Keratinocyte (primary cell): ENCODE data around the gene WDR76. TPM values are rescaled to one million over a fixed set of nuclear protein-coding genes. Genes with fewer than 3 reads are reported as not detected.

Experiments
- DNase-seq: peaks from one replicate; pipeline ENCODE4 v3.0.0-alpha.2; 2011; ENCODE audit warnings: low read depth, missing footprints, low spot score
- FAIRE-seq: peaks from 2 replicates; lab custom pipeline; 2011; peaks lifted over from hg19 to GRCh38; lab: Jason Lieb, UNC
- H2AFZ ChIP-seq: 2 replicates; pipeline ENCODE4 v1.6.0; 2012; ENCODE audit warnings: low read length, control low read depth, inconsistent platforms; ENCODE audit not compliant: control insufficient read depth
- H3K27ac ChIP-seq: 2 replicates; pipeline ENCODE4 v1.5.1; 2011; ENCODE audit warnings: low read length; ENCODE audit not compliant: control insufficient read depth, insufficient read depth
- H3K27me3 ChIP-seq: 3 replicates; pipeline ENCODE4 v1.6.0; 2011; ENCODE audit warnings: low read length; ENCODE audit not compliant: control insufficient read depth, insufficient read depth; ENCODE audit errors: extremely low read depth
- H3K36me3 ChIP-seq, 2 experiments: 2 replicates in 1 of 2; 3 replicates in 1 of 2; pipeline ENCODE4 v1.5.1; 2011; ENCODE audit warnings: low read length in 2 of 2, mild to moderate bottlenecking in 1 of 2; ENCODE audit not compliant: control insufficient read depth in 2 of 2, insufficient read depth in 2 of 2; ENCODE audit errors: extremely low read depth in 1 of 2
- H3K4me1 ChIP-seq: 3 replicates; pipeline ENCODE4 v1.5.1; 2011; ENCODE audit warnings: low read length; ENCODE audit not compliant: control insufficient read depth, insufficient read depth; ENCODE audit errors: extremely low read depth
- H3K4me2 ChIP-seq: 3 replicates; pipeline ENCODE4 v1.6.0; 2011; ENCODE audit warnings: low read depth, low read length; ENCODE audit not compliant: control insufficient read depth, insufficient read depth; ENCODE audit errors: extremely low read depth
- H3K4me3 ChIP-seq, 3 experiments: fragments of 200-600 bp in 1 of 3; sonication (generic) in 1 of 3; 2 replicates in 2 of 3; 3 replicates in 1 of 3; pipeline ENCODE4 v1.5.1; 2011 to 2016; ENCODE audit warnings: low read length in 3 of 3, mild to moderate bottlenecking in 3 of 3, control low read depth in 2 of 3, inconsistent platforms in 1 of 3, low read depth in 1 of 3, mixed read lengths in 1 of 3, mixed run types in 1 of 3, moderate library complexity in 1 of 3; ENCODE audit not compliant: control insufficient read depth in 2 of 3, insufficient read depth in 2 of 3; ENCODE audit errors: extremely low read depth in 1 of 3
- H3K79me2 ChIP-seq: 2 replicates; pipeline ENCODE4 v1.6.0; 2012; ENCODE audit warnings: low read length; ENCODE audit not compliant: control insufficient read depth, insufficient read depth
- H3K9ac ChIP-seq: 3 replicates; pipeline ENCODE4 v1.6.0; 2011; ENCODE audit warnings: low read length; ENCODE audit not compliant: control insufficient read depth, insufficient read depth; ENCODE audit errors: extremely low read depth
- H3K9me1 ChIP-seq: 3 replicates; pipeline ENCODE4 v1.6.0; 2011; ENCODE audit warnings: low read length; ENCODE audit not compliant: control insufficient read depth, insufficient read depth; ENCODE audit errors: extremely low read depth
- H3K9me3 ChIP-seq: 2 replicates; pipeline ENCODE4 v1.5.1; 2012; ENCODE audit warnings: low read depth, low read length; ENCODE audit not compliant: control insufficient read depth
- H4K20me1 ChIP-seq: 3 replicates; pipeline ENCODE4 v1.6.0; 2011; ENCODE audit warnings: low read length; ENCODE audit not compliant: control insufficient read depth, insufficient read depth; ENCODE audit errors: extremely low read depth
- CTCF ChIP-seq, 3 experiments: IDR thresholded peaks in 1 of 3; conservative IDR thresholded peaks in 1 of 3; optimal IDR thresholded peaks in 1 of 3; 2 replicates in 2 of 3; 3 replicates in 1 of 3; pipeline versions ENCODE3 to v1.5.1; 2011; ENCODE audit warnings: low read length in 3 of 3, mild to moderate bottlenecking in 3 of 3, moderate library complexity in 2 of 3, control low read depth in 1 of 3, inconsistent platforms in 1 of 3; ENCODE audit not compliant: insufficient read depth in 2 of 3; ENCODE audit errors: extremely low read depth in 1 of 3
- EZH2 ChIP-seq: IDR thresholded peaks from one replicate; pipeline ENCODE4 v1.6.1; 2012; ENCODE audit warnings: inconsistent platforms, mild to moderate bottlenecking, low read length, moderate library complexity
- dilution Hi-C: fragments of 300-500 bp; cut with MboI; formaldehyde crosslinking; loops from one replicate; pipeline ENCODE4 v1.7.0; 2020; ENCODE audit warnings: low sequenced_read_pairs; ENCODE audit not compliant: extremely low pct_ligation_motif_present
- polyA plus RNA-seq, 5 experiments: library from polyadenylated mRNA; depleted of rRNA in 3 of 5; stranded (reverse) in 3 of 5; stranded (forward) in 1 of 5; unstranded in 1 of 5; fragments of >200 nt; gene quantifications; 1 replicate in 1 of 5; 2 replicates in 3 of 5; 3 replicates in 1 of 5; pipeline versions ENCODE4 v1.2.1 to v1.2.3, GENCODE V29; 2011 to 2012; ENCODE audit warnings: missing spikeins in 2 of 5, low read depth in 1 of 5, low replicate concordance in 1 of 5
- small RNA-seq, 3 experiments: library from RNA; depleted of rRNA; stranded (forward); fragments of <200 nt; gene quantifications; one replicate each; pipeline ENCODE3, GENCODE V24; 2012; ENCODE audit warnings: low read depth in 3 of 3, low replicate concordance in 1 of 3; ENCODE audit not compliant: insufficient read length in 3 of 3

The WDR76 gene
- polyA plus RNA-seq, 1 donor (not counting 4 experiments of a cell fraction or from before 2014, with no cell fraction given) = 4.7 TPM

- Histone ChIP-seq H3K79me2 (no peaks in the 10 kb centered on the region), H2AFZ (no peak overlapping the region), H3K9me3 (no peaks in the 10 kb centered on the region), H3K36me3 (peaks cover 3 to 4% of the 10 kb centered on the region in 2 experiments), H3K4me1 (peaks cover 27% of the 10 kb centered on the region), H3K4me2 (no peak overlapping the region), H3K9ac (no peak overlapping the region), H3K4me3 (no peak overlapping the region), H3K9me1 (no peaks in the 10 kb centered on the region), H4K20me1 (no peaks in the 10 kb centered on the region), H3K27me3 (no peaks in the 10 kb centered on the region), H3K27ac (no peak overlapping the region)
- no peak for TF ChIP-seq CTCF (optimal IDR thresholded peaks at IDR 0.05 in 1 of 3, IDR thresholded peaks at IDR 0.05 in 1 of 3, conservative IDR thresholded peaks at IDR 0.05 in 1 of 3; ENCODE audit: extremely low read depth in 1 of 3, insufficient read depth in 2 of 3, low read length in 3 of 3)
- no peak for TF ChIP-seq EZH2
- dilution Hi-C loops = no loop called here
- FAIRE-seq (peak; percentile 72), DNase-seq (no peak)
Observed at GRCh38 chr15:43915631-43916325, 89.0 kb downstream of the WDR76 start.

GRCh38 chr15:43916326-43916660 is 89.5 kb downstream of the WDR76 start:
- no peak for DNase-seq
- FAIRE-seq = no peak
- H3K79me2 ChIP-seq = no peaks in the 10 kb centered on the region
- H3K9ac ChIP-seq = no peak overlapping the region
- no peaks in the 10 kb centered on the region for H3K27me3 ChIP-seq
- no peak overlapping the region for H3K27ac ChIP-seq
- H3K4me3 ChIP-seq = no peak overlapping the region
- H2AFZ ChIP-seq = no peak overlapping the region
- no peaks in the 10 kb centered on the region for H3K9me3 ChIP-seq
- no peak for TF ChIP-seq EZH2
- no peak for TF ChIP-seq CTCF (optimal IDR thresholded peaks at IDR 0.05 in 1 of 3, IDR thresholded peaks at IDR 0.05 in 1 of 3, conservative IDR thresholded peaks at IDR 0.05 in 1 of 3; ENCODE audit: extremely low read depth in 1 of 3, insufficient read depth in 2 of 3, low read length in 3 of 3)
- dilution Hi-C loops = no loop called here
- H3K4me2 ChIP-seq = no peak overlapping the region
- H3K9me1 ChIP-seq = no peaks in the 10 kb centered on the region
- no peaks in the 10 kb centered on the region for H4K20me1 ChIP-seq
- H3K36me3 ChIP-seq = peaks cover 3 to 6% of the 10 kb centered on the region in 2 experiments
- H3K4me1 ChIP-seq = peaks cover 23% of the 10 kb centered on the region

Small RNAs within 50 kb of the gene (small RNA-seq; reads per million reads assigned to genes)
- gene MIR1282 (0 reads per million in 3 experiments), gene RF00019 (0 reads per million in 3 experiments)

Other genes with a start within 250 kb of the WDR76 start
- gene PPIP5K1, start 236.8 kb upstream of the WDR76 start, polyA plus RNA-seq = 52.9 to 67.5 TPM (median 56.4 TPM) in 3 replicates
- gene CKMT1B, start 233.0 kb upstream of the WDR76 start, polyA plus RNA-seq = 59.4 to 64.8 TPM (median 63.9 TPM) in 3 replicates
- gene STRC, start 208.2 kb upstream of the WDR76 start, polyA plus RNA-seq = 0.12 to 0.31 TPM (median 0.12 TPM) in 3 replicates
- gene CATSPER2, start 178.2 kb upstream of the WDR76 start, polyA plus RNA-seq = 1.7 to 4.2 TPM (median 3.5 TPM) in 3 replicates
- gene CKMT1A, start 133.1 kb upstream of the WDR76 start, polyA plus RNA-seq = 47.4 to 70.1 TPM (median 60.0 TPM) in 3 replicates
- gene PDIA3, start 80.6 kb upstream of the WDR76 start, polyA plus RNA-seq = 124 to 353 TPM (median 338 TPM) in 3 replicates
- gene ELL3, start 50.0 kb upstream of the WDR76 start, polyA plus RNA-seq = 10.6 to 52.2 TPM (median 17.9 TPM) in 3 replicates
- 534 to 968 TPM (median 719 TPM) in 3 replicates for gene SERF2, start 34.7 kb upstream of the WDR76 start, polyA plus RNA-seq
- 0.05 to 0.14 TPM in 2 of 3 replicates, not detected in the other for gene SERINC4, start 26.8 kb upstream of the WDR76 start, polyA plus RNA-seq
- gene HYPK, start 26.4 kb upstream of the WDR76 start, polyA plus RNA-seq = 8.8 to 27.5 TPM (median 11.7 TPM) in 3 replicates
- gene MFAP1, start 2.3 kb upstream of the WDR76 start, polyA plus RNA-seq = 20.0 to 33.1 TPM (median 25.6 TPM) in 3 replicates